IPS-18c (cell line): ENCODE data around the gene HSPA5.
"Not testable (repeated sequence)": the region's sequence is repeated elsewhere in the genome, so short reads cannot be mapped to it uniquely, and the experiment has no call there.

Source experiments
- H3K4me3 ChIP-seq: 2 replicates; pipeline ENCODE4 v1.7.0; 2013; ENCODE audit warnings: low read depth, mild to moderate bottlenecking, low read length, moderate library complexity; ENCODE audit not compliant: insufficient read depth
- H3K9me3 ChIP-seq: one replicate; pipeline ENCODE4 v1.6.1; 2013; ENCODE audit warnings: mild to moderate bottlenecking, low read length, moderate library complexity; ENCODE audit not compliant: control insufficient read depth, insufficient read depth

HSPA5 gene

GRCh38 chr9:125214186-125214585 lies 27.0 kb downstream of the HSPA5 start:
- no peaks in the 10 kb centered on the region for H3K9me3 ChIP-seq

DNA sequence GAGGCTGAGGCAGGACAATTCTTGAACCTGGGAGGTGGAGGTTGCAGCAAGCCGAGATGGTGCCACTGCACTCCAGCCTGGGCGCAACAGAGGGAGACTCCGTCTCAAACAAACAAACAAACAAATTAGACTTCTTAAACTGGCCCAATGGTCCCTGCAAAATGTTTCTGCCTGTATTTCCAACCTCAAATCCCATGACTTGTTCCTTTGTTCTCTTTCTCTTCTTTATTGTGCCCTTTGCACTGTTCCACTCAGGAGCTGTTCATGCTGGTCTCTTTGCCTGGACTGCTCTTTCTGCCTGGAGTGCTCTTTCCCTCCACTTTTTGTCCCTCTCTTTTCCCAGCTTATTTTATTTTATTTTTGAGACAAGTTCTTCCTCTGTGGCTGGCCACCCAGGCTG lies 36.7 kb downstream of the HSPA5 start:
- no peak overlapping the region for H3K4me3 ChIP-seq
- H3K9me3 ChIP-seq = no peaks in the 10 kb centered on the region

More at GRCh38 chr9:125214186-125214585, 27.0 kb downstream of the HSPA5 start:
- no peak overlapping the region for H3K4me3 ChIP-seq

- H3K4me3 ChIP-seq = no peak overlapping the region
- H3K9me3 ChIP-seq = no peaks in the 10 kb centered on the region
Observed at GRCh38 chr9:125202846-125203618, 38.1 kb downstream of the HSPA5 start.

GRCh38 chr9:125200216-125201047 lies 40.7 kb downstream of the HSPA5 start, which contains the start of gene RABEPK:
Gene RABEPK, plus strand, starts transcription at chr9:125200542. Its CDS starts 2,472 bp downstream, at chr9:125203014.
- peak within 1 kb of the TSS; percentile 73 for H3K4me3 ChIP-seq
- no peaks in the 10 kb centered on the region for H3K9me3 ChIP-seq

GRCh38 chr9:125195591-125195990 lies 45.6 kb downstream of the HSPA5 start:
- not testable (repeated sequence) for H3K9me3 ChIP-seq, H3K4me3 ChIP-seq

DNA sequence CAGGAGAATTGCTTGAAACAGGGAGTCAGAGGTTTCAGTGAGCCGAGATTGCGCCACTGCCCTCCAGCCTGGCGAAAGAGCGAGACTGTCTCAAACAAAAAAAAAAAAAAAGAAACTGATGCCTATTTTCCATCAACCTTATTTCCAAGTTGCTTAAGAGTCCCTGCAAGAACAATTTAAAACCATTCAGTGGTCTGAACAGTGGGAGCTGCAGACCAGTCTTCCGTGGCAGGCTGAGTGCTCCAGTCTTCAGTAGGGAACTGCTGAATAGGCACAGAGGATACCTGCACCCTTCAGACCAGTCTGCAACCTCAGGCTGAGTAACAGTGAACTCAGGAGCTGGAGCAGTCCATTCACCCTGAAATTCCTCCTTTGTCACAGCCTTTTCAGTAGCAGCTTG lies 46.7 kb downstream of the HSPA5 start:
- H3K9me3 ChIP-seq, H3K4me3 ChIP-seq: not testable (repeated sequence)

- Histone ChIP-seq H3K4me3 (peak overlapping the region; percentile 96), H3K9me3 (no peaks in the 10 kb centered on the region)
Observed at GRCh38 chr9:125190361-125190801, 50.8 kb downstream of the HSPA5 start.

DNA sequence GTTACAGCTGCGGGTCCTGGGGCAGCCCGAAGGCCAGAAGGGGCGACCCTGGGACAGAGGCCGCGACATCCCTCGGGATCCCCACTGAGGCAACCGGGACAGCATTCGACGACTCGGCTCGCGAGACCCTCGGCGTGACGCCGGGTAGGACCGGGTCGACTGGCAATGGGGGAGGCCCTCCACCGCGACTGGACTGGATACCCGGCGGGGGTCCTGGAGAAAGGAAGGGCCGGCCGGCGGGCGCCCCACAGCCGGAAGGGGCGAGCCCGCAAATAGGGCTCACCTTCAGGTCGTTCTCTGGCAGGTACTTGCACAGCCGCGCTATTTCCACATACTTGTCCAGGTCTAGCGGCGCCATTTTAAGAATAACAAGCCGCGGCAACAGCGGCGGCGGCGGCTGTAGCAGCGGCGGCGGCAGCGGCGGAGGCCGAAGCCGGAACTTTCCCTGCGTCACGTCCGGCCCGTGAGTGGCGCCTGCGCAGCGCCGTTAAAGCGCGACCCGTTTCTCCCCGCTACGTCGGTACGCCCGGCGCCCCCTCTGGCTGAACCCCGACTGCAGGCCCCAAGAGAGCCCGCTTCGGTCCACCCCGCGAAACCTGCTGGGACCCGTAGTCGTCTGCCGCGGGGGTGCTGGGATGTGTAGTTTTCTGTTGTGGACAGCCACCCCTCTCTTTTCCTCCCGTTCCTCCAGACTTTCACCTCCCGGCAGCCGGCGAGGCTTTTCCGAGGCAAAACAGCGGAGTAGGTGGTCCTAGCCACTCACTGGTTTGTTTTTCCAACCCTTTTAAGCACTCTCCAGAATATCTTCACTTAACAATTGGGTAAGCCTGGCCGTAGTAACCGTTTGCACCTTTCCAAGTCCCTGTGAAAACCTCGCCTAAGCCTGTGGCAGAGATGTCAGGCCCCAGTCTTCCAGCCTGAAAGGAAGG lies 51.5 kb downstream of the HSPA5 start, which contains the start of gene PPP6C:
PPP6C (minus strand) TSS at position 443 of the 929 bp plus-strand sequence; CDS start at position 358, 85 bp downstream.
- Histone ChIP-seq H3K4me3 (peak within 1 kb of the TSS; percentile 96), H3K9me3 (no peaks in the 10 kb centered on the region)

DNA sequence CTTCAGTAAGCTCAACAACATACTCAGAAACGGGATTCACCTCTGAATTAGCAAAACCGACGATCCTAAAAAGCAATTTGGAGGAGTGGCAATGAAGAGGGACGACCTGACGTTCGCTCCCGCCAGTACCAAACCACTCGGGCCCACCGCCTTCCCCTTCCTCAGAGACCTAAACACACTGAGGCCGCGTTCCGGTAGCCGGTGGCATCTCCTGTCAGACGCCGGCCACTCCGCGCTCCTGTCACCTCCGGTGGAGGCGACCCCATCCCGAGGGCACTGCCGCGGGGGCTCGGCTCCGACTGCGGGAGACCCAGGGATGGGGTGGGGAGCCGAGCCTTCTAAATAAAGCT lies 52.2 kb downstream of the HSPA5 start:
- Histone ChIP-seq H3K9me3 (no peaks in the 10 kb centered on the region), H3K4me3 (peak overlapping the region; percentile 96)
